Body of pancreas (tissue), 4 donors: Measurements from ENCODE around the gene PFN1. TPM values are rescaled to one million over a fixed set of nuclear protein-coding genes. Genes with fewer than 3 reads are reported as not detected.
"Not testable (repeated sequence)": the region's sequence is repeated elsewhere in the genome, so short reads cannot be mapped to it uniquely, and the experiment has no call there.

Experiments
- ATAC-seq: fragments of 150-250 bp; one replicate; pipeline ENCODE4 v1.9.1; 2016
- DNase-seq, 4 donors: peaks; one replicate each; pipeline ENCODE4 v3.0.0-alpha.2; 2019
- H3K27ac ChIP-seq, 4 donors: fragments of 200-600 bp; sonication (generic); 1 replicate in 3 of 4; 2 replicates in 1 of 4; pipeline versions ENCODE4 v1.5.1 to v1.6.1; 2016 to 2019; ENCODE audit warnings: mild to moderate bottlenecking in 1 of 4, mixed read lengths in 1 of 4, moderate library complexity in 1 of 4
- H3K27me3 ChIP-seq, 2 donors: fragments of 200-600 bp; sonication (generic); one replicate each; pipeline ENCODE4 v1.6.0; 2016; ENCODE audit warnings: mild to moderate bottlenecking in 1 of 2
- H3K36me3 ChIP-seq, 2 donors: fragments of 200-600 bp; sonication (generic); replicated peaks in 1 of 2; 2 replicates each; pipeline ENCODE4 v1.5.1; 2016; ENCODE audit warnings: low read depth in 2 of 2; ENCODE audit not compliant: insufficient read depth in 1 of 2
- H3K4me1 ChIP-seq: fragments of 200-600 bp; sonication (generic); one replicate; pipeline ENCODE4 v1.6.0; 2016
- H3K4me3 ChIP-seq, 2 donors: fragments of 200-600 bp; sonication (generic); 1 replicate in 1 of 2; 2 replicates in 1 of 2; pipeline ENCODE4 v1.5.1; 2016 to 2019
- H3K9me3 ChIP-seq, 3 donors: fragments of 200-600 bp; sonication (generic); 1 replicate in 2 of 3; 2 replicates in 1 of 3; pipeline ENCODE4 v1.5.1; 2016
- CTCF ChIP-seq, 7 experiments: fragments of 450-650 bp in 4 of 7; fragments of 200-600 bp in 3 of 7; sonication (generic) in 3 of 7; IDR thresholded peaks; one replicate each; pipeline ENCODE4 v1.5.1; 2016 to 2019; ENCODE audit warnings: antibody characterized with exemption in 7 of 7
- POLR2A ChIP-seq, 3 donors: fragments of 450-650 bp; IDR thresholded peaks; one replicate each; pipeline ENCODE4 v1.6.1; 2016; ENCODE audit warnings: antibody characterized with exemption in 3 of 3, mild to moderate bottlenecking in 2 of 3
- WGBS, 2 donors: methylation state at CpG; one replicate each; pipeline ENCODE4 v1.1.5; 2017; 5-methylcytosine and 5-hydroxymethylcytosine counted together
- intact Hi-C: fragments of 100-400 bp; cut with DNase I; formaldehyde crosslinking; loops from one replicate; pipeline ENCODE4 v1.15.1; 2023
- total RNA-seq, 2 donors: library from RNA; depleted of rRNA; stranded (reverse); fragments of >200 nt; gene quantifications; one replicate each; pipeline ENCODE4 v1.1.0, GENCODE V29; 2016

PFN1 gene
- total RNA-seq, 2 donors from 2014 or later, result 164 to 180 TPM

- no peak for TF ChIP-seq CTCF (IDR thresholded peaks at IDR 0.05)
- intact Hi-C loops, result no loop called here
- Histone ChIP-seq H3K4me1 (peaks cover 6% of the 10 kb centered on the region), H3K27me3 (no peaks in the 10 kb centered on the region), H3K4me3 (no peak overlapping the region), H3K27ac (no peak overlapping the region), H3K36me3 (peaks cover 0 to 5% of the 10 kb centered on the region in 2 donors), H3K9me3 (no peaks in the 10 kb centered on the region)
- ATAC-seq (no peak), DNase-seq (no peak)
- WGBS, 2 donors, result 85 to 86% methylated on average over 1 to 12 of the region's 12 CpGs
Measured at GRCh38 chr17:4932756-4933155, 15.6 kb downstream of the PFN1 start.

GRCh38 chr17:4931963-4932362, 16.4 kb downstream of the PFN1 start, which contains the start of gene GP1BA:
GP1BA (plus strand) TSS chr17:4932277; CDS start chr17:4932605, 328 bp downstream.
- ATAC-seq (no peak), DNase-seq (no peak)
- Histone ChIP-seq H3K4me3 (no peak within 1 kb of the TSS), H3K9me3 (no peaks in the 10 kb centered on the region), H3K4me1 (peaks cover 6% of the 10 kb centered on the region), H3K27ac (no peak within 1 kb of the TSS), H3K27me3 (no peaks in the 10 kb centered on the region), H3K36me3 (no peaks in the 10 kb centered on the region)
- WGBS, 2 donors, result 64 to 87% methylated on average over 14 of the region's 14 CpGs
- TF ChIP-seq POLR2A (IDR thresholded peaks at IDR 0.05) (no peak), CTCF (IDR thresholded peaks at IDR 0.05) (no peak)
- intact Hi-C loops, result no loop called here

GRCh38 chr17:4928881-4929280, 19.4 kb downstream of the PFN1 start:
- Histone ChIP-seq H3K36me3 (no peaks in the 10 kb centered on the region), H3K4me1 (no peaks in the 10 kb centered on the region), H3K27ac (no peak overlapping the region), H3K27me3 (no peaks in the 10 kb centered on the region), H3K9me3 (no peaks in the 10 kb centered on the region), H3K4me3 (no peak overlapping the region)
- 92 to 93% methylated on average over 18 of the region's 18 CpGs for WGBS, 2 donors
- intact Hi-C loops, result no loop called here
- no peak for TF ChIP-seq CTCF (IDR thresholded peaks at IDR 0.05)
- TF ChIP-seq POLR2A (IDR thresholded peaks at IDR 0.05), result no peak
- no peak for DNase-seq
- no peak for ATAC-seq

- DNase-seq, H3K4me1 ChIP-seq, H3K27me3 ChIP-seq, H3K9me3 ChIP-seq, H3K4me3 ChIP-seq, intact Hi-C loops, H3K36me3 ChIP-seq, H3K27ac ChIP-seq, ATAC-seq: not testable (repeated sequence)
- WGBS, 2 donors, result 77 to 83% methylated on average over 24 of the region's 24 CpGs
Measured at GRCh38 chr17:4926577-4927335, 21.6 kb downstream of the PFN1 start.

- intact Hi-C loops, result no loop called here
- ATAC-seq, result no peak
- Histone ChIP-seq H3K27ac (no peak overlapping the region), H3K36me3 (no peaks in the 10 kb centered on the region), H3K27me3 (no peaks in the 10 kb centered on the region), H3K4me3 (no peak overlapping the region), H3K9me3 (no peaks in the 10 kb centered on the region), H3K4me1 (no peaks in the 10 kb centered on the region)
- 84 to 94% methylated on average over 4 of the region's 4 CpGs for WGBS, 2 donors
- no peak for DNase-seq
- TF ChIP-seq CTCF (IDR thresholded peaks at IDR 0.05), result no peak
- TF ChIP-seq POLR2A (IDR thresholded peaks at IDR 0.05), result no peak
Measured at GRCh38 chr17:4921320-4921719, 27.0 kb downstream of the PFN1 start.
